Fibroblast of villous mesenchyme (primary cell): Measurements from ENCODE around the gene PTPRM. TPM values are rescaled to one million over a fixed set of nuclear protein-coding genes. Genes with fewer than 3 reads are reported as not detected.

Experiments
- DNase-seq: peaks from one replicate; pipeline ENCODE4 v3.0.0-alpha.2; 2010; ENCODE audit warnings: low read depth
- H3K4me3 ChIP-seq: 2 replicates; pipeline ENCODE4 v1.5.1; 2011; ENCODE audit warnings: low read depth, mild to moderate bottlenecking, low read length
- CTCF ChIP-seq: IDR thresholded peaks from 2 replicates; pipeline ENCODE4 v1.5.1; 2012; ENCODE audit warnings: low read depth, mild to moderate bottlenecking, low read length; ENCODE audit not compliant: insufficient read depth
- total RNA-seq: library from RNA; depleted of rRNA; stranded (reverse); fragments of >200 nt; gene quantifications from 2 replicates; pipeline ENCODE4 v1.2.3, GENCODE V29; 2012

Gene PTPRM
- total RNA-seq, 1 donor = 56.1 TPM

DNA sequence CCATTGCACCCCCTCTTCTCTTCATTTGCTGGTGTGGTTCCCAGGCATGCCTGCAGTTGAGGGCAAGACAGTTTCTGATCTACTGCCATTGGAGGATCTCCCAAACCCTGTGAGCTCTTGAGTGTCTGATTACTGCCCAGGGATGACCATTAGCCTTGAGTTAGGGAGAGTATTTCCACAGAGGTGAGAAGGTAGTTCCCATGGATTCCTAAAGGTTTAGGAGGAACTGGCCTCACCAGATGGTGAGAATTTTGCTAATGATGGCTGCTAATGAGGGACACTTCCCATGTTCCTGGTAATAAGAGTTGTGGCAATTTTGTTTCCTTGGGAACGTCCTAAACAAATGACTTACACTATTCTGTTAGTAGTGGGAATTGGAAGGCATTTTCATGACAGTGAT lies 42.5 kb downstream of the PTPRM start:
- DNase-seq = no peak
- no peak for TF ChIP-seq CTCF
- no peak overlapping the region for H3K4me3 ChIP-seq

- TF ChIP-seq CTCF = no peak
- no peak overlapping the region for H3K4me3 ChIP-seq
- no peak for DNase-seq
Measured at GRCh38 chr18:7614042-7614441, 46.9 kb downstream of the PTPRM start.

DNA sequence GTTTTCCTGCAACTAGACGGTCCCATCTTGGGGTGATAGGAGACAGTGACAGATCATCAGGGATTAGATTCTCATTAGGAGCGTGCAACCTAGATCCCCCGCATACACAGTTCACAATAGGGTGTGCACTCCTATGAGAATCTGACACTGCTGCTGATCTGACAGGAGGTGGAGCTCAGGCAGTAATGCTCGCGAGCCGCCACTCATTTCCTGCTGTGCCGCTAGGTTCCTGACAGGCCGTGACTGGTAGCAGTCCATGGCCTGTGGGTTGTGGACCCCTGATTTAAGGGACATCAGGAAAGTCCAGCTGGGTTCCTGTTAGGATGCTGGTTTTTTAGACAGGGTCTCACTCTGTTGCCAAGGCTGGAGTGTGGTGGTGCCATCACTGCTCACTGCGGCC lies 48.7 kb downstream of the PTPRM start:
- TF ChIP-seq CTCF = no peak
- no peak overlapping the region for H3K4me3 ChIP-seq

GRCh38 chr18:7616661-7617060 lies 49.5 kb downstream of the PTPRM start:
- no peak overlapping the region for H3K4me3 ChIP-seq
- peak; percentile 41 for DNase-seq
- TF ChIP-seq CTCF = no peak

More for the DNA sequence above, 48.7 kb downstream of the PTPRM start:
- no peak for DNase-seq

DNA sequence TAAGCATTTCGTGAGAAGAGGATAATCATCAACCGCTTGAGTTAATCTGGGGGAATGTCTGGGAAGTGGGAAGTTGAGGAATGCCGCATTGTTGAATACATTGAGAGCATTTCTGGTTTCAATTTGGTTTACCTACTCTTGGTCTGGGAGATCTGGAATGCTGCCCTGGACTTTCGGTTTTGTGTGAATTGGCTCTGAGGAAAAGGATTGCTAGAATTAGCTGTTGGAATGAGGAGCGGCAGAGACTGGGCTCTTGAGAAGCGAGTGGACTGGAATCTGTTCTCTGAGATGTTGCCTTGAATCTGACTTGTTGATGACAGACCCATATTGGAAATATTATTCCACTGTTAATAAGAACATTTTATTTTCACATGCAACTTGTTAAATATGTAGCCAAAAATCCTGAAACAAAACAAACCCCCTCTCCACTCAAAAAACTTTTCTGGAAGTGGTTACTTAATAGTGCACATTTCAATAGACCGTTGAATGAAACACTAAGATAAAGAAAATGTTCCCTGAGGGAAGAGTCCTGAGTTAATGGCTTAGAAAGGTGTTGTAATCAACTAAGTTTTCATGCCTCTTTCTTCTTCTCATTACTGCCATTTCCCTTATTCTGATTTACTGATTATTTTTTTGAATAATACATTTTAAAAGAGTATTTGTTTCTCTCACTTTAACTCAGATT lies 50.8 kb downstream of the PTPRM start:
- no peak for TF ChIP-seq CTCF
- peak overlapping the region; percentile 25 for H3K4me3 ChIP-seq
- DNase-seq = peak; percentile 74

- no peak for DNase-seq
- no peak overlapping the region for H3K4me3 ChIP-seq
- TF ChIP-seq CTCF = no peak
Measured at GRCh38 chr18:7618891-7619442, 51.9 kb downstream of the PTPRM start.

- no peak overlapping the region for H3K4me3 ChIP-seq
- TF ChIP-seq CTCF = no peak
- no peak for DNase-seq
Measured at GRCh38 chr18:7619676-7620075, 52.6 kb downstream of the PTPRM start.
